Medulla oblongata (tissue), 1 donor: ENCODE results near the gene LIX1L.

ENCODE experiments used
- DNase-seq: peaks from one replicate; pipeline ENCODE4 v3.0.0-alpha.2; 2015; ENCODE audit errors: extremely low spot score

LIX1L gene

GRCh38 chr1:145957443-145958319, at the start of gene LIX1L:
Gene LIX1L, minus strand, starts transcription at chr1:145958017. Its CDS starts 90 bp downstream, at chr1:145957927.
- peak; percentile 99 for DNase-seq

- no peak for DNase-seq
Measured at GRCh38 chr1:146001709-146002108, 43.9 kb upstream of the LIX1L start.

- DNase-seq, result no peak
Measured at GRCh38 chr1:145999321-146000024, 41.7 kb upstream of the LIX1L start.

- peak; percentile 73 for DNase-seq
Measured at GRCh38 chr1:145997718-145998023, 39.9 kb upstream of the LIX1L start.

- DNase-seq, result no peak
Measured at GRCh38 chr1:145997016-145997717, 39.4 kb upstream of the LIX1L start.

GRCh38 chr1:145996433-145997015, 38.7 kb upstream of the LIX1L start, which contains the start of gene TXNIP:
Gene TXNIP, minus strand, starts transcription at chr1:145996579. Its CDS starts 313 bp downstream, at chr1:145996266.
- DNase-seq, result peak; percentile 100

- DNase-seq, result no peak
Measured at GRCh38 chr1:145995964-145996432, 38.2 kb upstream of the LIX1L start.

- DNase-seq, result no peak
Measured at GRCh38 chr1:145995148-145995881, 37.5 kb upstream of the LIX1L start.

GRCh38 chr1:145994391-145995120, 36.7 kb upstream of the LIX1L start:
- peak; percentile 54 for DNase-seq

GRCh38 chr1:145993618-145994390, 36.0 kb upstream of the LIX1L start:
- DNase-seq, result no peak

- no peak for DNase-seq
Measured at GRCh38 chr1:145992958-145993617, 35.3 kb upstream of the LIX1L start.

GRCh38 chr1:145992502-145992936, 34.7 kb upstream of the LIX1L start:
- no peak for DNase-seq

- DNase-seq, result no peak
Measured at GRCh38 chr1:145991735-145992412, 34.1 kb upstream of the LIX1L start.

GRCh38 chr1:145990249-145990855, 32.5 kb upstream of the LIX1L start:
- no peak for DNase-seq

GRCh38 chr1:145988773-145989172, 31.0 kb upstream of the LIX1L start:
- DNase-seq, result no peak

- no peak for DNase-seq
Measured at GRCh38 chr1:145987926-145988325, 30.1 kb upstream of the LIX1L start.

- DNase-seq, result no peak
Measured at GRCh38 chr1:145986551-145986950, 28.7 kb upstream of the LIX1L start.
